B cell (primary cell): ENCODE measurements around the gene CDK19. TPM values are rescaled to one million over a fixed set of nuclear protein-coding genes. Genes with fewer than 3 reads are reported as not detected.

ENCODE experiments used
- ATAC-seq: fragments of 200-7000 bp; cut with Tn5 transposase; one replicate; pipeline ENCODE4 v1.10.0; 2021; ENCODE audit warnings: low read depth, mild to moderate bottlenecking, moderate number of reproducible peaks, moderate library complexity
- CTCF ChIA-PET: fragments of 350-600 bp; sonication (Branson Sonifier 250); formaldehyde crosslinking; loops from one replicate; lab custom pipeline; 2021; ENCODE audit warnings: antibody characterized with exemption, inconsistent platforms; lab: Charles Lee
- POLR2A ChIA-PET: fragments of 350-600 bp; sonication (Branson Sonifier 250); formaldehyde crosslinking; loops from one replicate; lab custom pipeline; 2021; ENCODE audit warnings: antibody characterized with exemption; lab: Charles Lee
- DNase-seq: peaks from one replicate; pipeline ENCODE4 v3.0.0; 2013
- H2AFZ ChIP-seq: 2 replicates; pipeline ENCODE4 v1.6.1; 2012; ENCODE audit warnings: mild to moderate bottlenecking, low read depth, low read length; ENCODE audit not compliant: insufficient read depth, poor library complexity, severe bottlenecking
- H3K27ac ChIP-seq, 2 donors: 1 replicate in 1 of 2; 2 replicates in 1 of 2; pipeline ENCODE4 v1.5.1; 2012 to 2013; ENCODE audit warnings: low read length in 2 of 2, mild to moderate bottlenecking in 2 of 2, moderate library complexity in 1 of 2
- H3K27me3 ChIP-seq, 4 experiments: fragments of 200-600 bp in 1 of 4; sonication (generic) in 1 of 4; replicated peaks in 1 of 4; 1 replicate in 2 of 4; 2 replicates in 2 of 4; pipeline versions ENCODE4 v1.6.1 to v1.7.0; 2013 to 2016; ENCODE audit warnings: low read length in 3 of 4, mild to moderate bottlenecking in 2 of 4, mixed read lengths in 1 of 4, moderate library complexity in 1 of 4; ENCODE audit not compliant: insufficient read depth in 4 of 4, control insufficient read depth in 3 of 4; ENCODE audit errors: control extremely low read depth in 1 of 4
- H3K36me3 ChIP-seq, 2 experiments: replicated peaks in 1 of 2; 1 replicate in 1 of 2; 2 replicates in 1 of 2; pipeline versions ENCODE4 v1.6.1 to v1.7.1; 2013; ENCODE audit warnings: low read length in 1 of 2; ENCODE audit not compliant: insufficient read depth in 2 of 2, control insufficient read depth in 1 of 2; ENCODE audit errors: control extremely low read depth in 1 of 2, extremely low read depth in 1 of 2
- H3K4me1 ChIP-seq, 2 donors: fragments of 200-600 bp in 1 of 2; sonication (generic) in 1 of 2; 1 replicate in 1 of 2; 2 replicates in 1 of 2; pipeline versions ENCODE4 v1.5.1 to v1.6.1; 2013 to 2017; ENCODE audit warnings: low read length in 2 of 2; ENCODE audit not compliant: control insufficient read depth in 2 of 2, insufficient read depth in 2 of 2
- H3K4me2 ChIP-seq: replicated peaks from 2 replicates; pipeline ENCODE3; 2012; ENCODE audit warnings: mild to moderate bottlenecking, low read depth, low read length; ENCODE audit not compliant: poor library complexity, severe bottlenecking
- H3K4me3 ChIP-seq, 5 experiments: fragments of 200-600 bp in 1 of 5; sonication (generic) in 1 of 5; 1 replicate in 3 of 5; 2 replicates in 2 of 5; pipeline versions ENCODE4 v1.5.1 to v1.7.0; 2011 to 2016; ENCODE audit warnings: low read length in 4 of 5, mild to moderate bottlenecking in 4 of 5, low read depth in 2 of 5, control low read depth in 1 of 5, moderate library complexity in 1 of 5; ENCODE audit not compliant: insufficient read depth in 1 of 5; ENCODE audit errors: control extremely low read depth in 1 of 5, extremely low read depth in 1 of 5
- H3K79me2 ChIP-seq: fragments of 200-600 bp; sonication (generic); one replicate; pipeline ENCODE4 v1.6.0; 2016; ENCODE audit warnings: low read length; ENCODE audit not compliant: control insufficient read depth, insufficient read depth
- H3K9ac ChIP-seq: fragments of 200-600 bp; sonication (generic); 2 replicates; pipeline ENCODE4 v1.6.1; 2017; ENCODE audit warnings: mild to moderate bottlenecking, low read length, moderate library complexity
- H3K9me3 ChIP-seq, 3 donors: one replicate each; pipeline versions ENCODE4 v1.6.1 to v1.7.1; 2013; ENCODE audit warnings: low read length in 2 of 3; ENCODE audit not compliant: control insufficient read depth in 2 of 3, insufficient read depth in 1 of 3; ENCODE audit errors: control extremely low read depth in 1 of 3
- H4K20me1 ChIP-seq: 2 replicates; pipeline ENCODE4 v1.6.0; 2012; ENCODE audit warnings: mild to moderate bottlenecking, low read length; ENCODE audit not compliant: insufficient read depth, control insufficient read depth, poor library complexity, severe bottlenecking
- H3K27ac Mint-ChIP-seq: one replicate; pipeline ENCODE4 v1.8.0; 2021; ENCODE audit warnings: mixed read lengths
- H3K27me3 Mint-ChIP-seq: one replicate; pipeline ENCODE4 v1.8.0; 2021; ENCODE audit warnings: mixed read lengths
- H3K4me1 Mint-ChIP-seq: one replicate; pipeline ENCODE4 v1.8.0; 2021; ENCODE audit warnings: mixed read lengths
- H3K4me3 Mint-ChIP-seq: one replicate; pipeline ENCODE4 v1.8.0; 2021; ENCODE audit warnings: mixed read lengths
- H3K9me3 Mint-ChIP-seq: one replicate; pipeline ENCODE4 v1.8.0; 2022; ENCODE audit warnings: mixed read lengths; ENCODE audit not compliant: insufficient read depth
- CTCF ChIP-seq: fragments of 200-600 bp; IDR thresholded peaks from one replicate; pipeline ENCODE4 v1.8.0; 2022; ENCODE audit warnings: antibody characterized with exemption, mild to moderate bottlenecking
- EZH2 ChIP-seq: IDR thresholded peaks from 2 replicates; pipeline ENCODE4 v1.6.1; 2012; ENCODE audit warnings: borderline replicate concordance, low read depth, mild to moderate bottlenecking, moderate library complexity, low read length; ENCODE audit not compliant: insufficient read depth, poor library complexity, severe bottlenecking
- WGBS: methylation state at CpG from one replicate; pipeline ENCODE4 v1.1.5; 2013; ENCODE audit warnings: missing lambda C conversion rate; ENCODE audit not compliant: insufficient coverage; 5-methylcytosine and 5-hydroxymethylcytosine counted together
- intact Hi-C: fragments of 100-400 bp; cut with micrococcal nuclease; formaldehyde crosslinking; loops from one replicate; pipeline ENCODE4 v1.10.0; 2022
- polyA plus RNA-seq: library from polyadenylated mRNA; depleted of rRNA; stranded (reverse); fragments of >200 nt; gene quantifications from 2 replicates; pipeline ENCODE4 v1.2.3, GENCODE V29; 2012
- total RNA-seq, 2 donors: library from RNA; stranded (reverse); fragments of 120-200 nt in 1 of 2; gene quantifications; 1 replicate in 1 of 2; 2 replicates in 1 of 2; pipeline versions ENCODE4 v1.2.3 to v1.2.4, GENCODE V29; 2013 to 2022

The CDK19 gene
- total and polyA plus RNA-seq, 2 donors (not counting 1 experiment from before 2014, with no cell fraction given), result 8.7 to 44.8 TPM

- H3K27ac Mint-ChIP-seq, result no peak overlapping the region
- Histone ChIP-seq H3K27me3 (no peaks in the 10 kb centered on the region), H3K79me2 (peaks cover 4% of the 10 kb centered on the region), H3K36me3 (peaks cover 4 to 7% of the 10 kb centered on the region in 2 experiments), H3K4me3 (no peak overlapping the region), H3K9ac (no peak overlapping the region), H3K9me3 (no peaks in the 10 kb centered on the region), H2AFZ (no peak overlapping the region), H3K4me2 (no peak overlapping the region), H3K27ac (no peak overlapping the region), H3K4me1 (no peaks in the 10 kb centered on the region), H4K20me1 (no peaks in the 10 kb centered on the region)
- no peaks in the 10 kb centered on the region for H3K27me3 Mint-ChIP-seq
- no peaks in the 10 kb centered on the region for H3K4me1 Mint-ChIP-seq
- intact Hi-C loops, result no loop called here
- 100% methylated on average over 1 of the region's 1 CpG for WGBS
- ATAC-seq (no peak), DNase-seq (no peak)
- H3K9me3 Mint-ChIP-seq, result no peaks in the 10 kb centered on the region
- TF ChIP-seq CTCF (no peak), EZH2 (no peak)
- ChIA-PET POLR2A (no interaction called here), CTCF (no interaction called here)
- H3K4me3 Mint-ChIP-seq, result no peak overlapping the region
Measured at GRCh38 chr6:110653381-110653780, 161.9 kb downstream of the CDK19 start.

DNA sequence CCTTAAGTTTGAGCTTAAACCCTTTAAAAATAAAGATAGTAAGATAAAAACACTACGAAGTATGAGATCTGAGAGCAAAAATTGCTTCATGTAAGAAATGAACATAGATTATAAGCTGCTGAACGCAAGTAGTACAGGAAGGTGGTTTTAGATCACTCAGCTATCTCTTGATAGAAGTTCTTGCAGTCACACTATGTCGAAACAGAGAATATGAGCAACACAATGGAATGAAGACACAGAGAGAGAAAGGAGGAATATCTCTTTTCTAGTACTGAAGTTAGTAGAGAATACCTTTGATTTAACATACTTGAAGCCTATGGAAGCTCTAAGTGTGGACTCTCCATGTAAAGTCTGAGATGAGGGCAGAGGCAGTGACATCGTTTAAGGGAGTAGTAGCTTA lies 162.7 kb downstream of the CDK19 start:
- Mint-ChIP-seq H3K4me3 (no peak overlapping the region), H3K27me3 (no peaks in the 10 kb centered on the region), H3K4me1 (no peaks in the 10 kb centered on the region), H3K27ac (no peak overlapping the region), H3K9me3 (no peaks in the 10 kb centered on the region)
- DNase-seq (no peak), ATAC-seq (no peak)
- intact Hi-C loops, result no loop called here
- H3K9ac ChIP-seq, result no peak overlapping the region
- TF ChIP-seq CTCF (no peak), EZH2 (no peak)
- ChIA-PET POLR2A (no interaction called here), CTCF (no interaction called here)
- no peaks in the 10 kb centered on the region for H3K9me3 ChIP-seq
- H3K79me2 ChIP-seq, result peaks cover 2% of the 10 kb centered on the region
- no peak overlapping the region for H2AFZ ChIP-seq
- no peak overlapping the region for H3K4me3 ChIP-seq
- H3K36me3 ChIP-seq, result peaks cover 0 to under 1% of the 10 kb centered on the region in 2 experiments
- no peak overlapping the region for H3K4me2 ChIP-seq
- H3K27ac ChIP-seq, result no peak overlapping the region
- no peaks in the 10 kb centered on the region for H3K4me1 ChIP-seq
- no peaks in the 10 kb centered on the region for H3K27me3 ChIP-seq
- no peaks in the 10 kb centered on the region for H4K20me1 ChIP-seq
- 100% methylated on average over 2 of the region's 4 CpGs for WGBS
